DOHH2 (cell line): ENCODE measurements around the gene CCDC85B.

Experiments
- H3F3A ChIP-seq: fragments of 200-600 bp; sonication (generic), shearing (Covaris generic); 2 replicates; pipeline ENCODE4 v1.6.0; 2016; ENCODE audit warnings: antibody characterized with exemption, mild to moderate bottlenecking; ENCODE audit not compliant: control insufficient read depth, insufficient read depth
- H3K27ac ChIP-seq: fragments of 200-600 bp; sonication (generic); 2 replicates; pipeline ENCODE4 v1.5.1; 2014; ENCODE audit warnings: low read depth, mild to moderate bottlenecking, low read length, moderate library complexity
- H3K27me3 ChIP-seq: fragments of 200-600 bp; sonication (generic); 2 replicates; pipeline ENCODE4 v1.6.1; 2014; ENCODE audit warnings: mild to moderate bottlenecking, low read length, mixed read lengths; ENCODE audit not compliant: control insufficient read depth
- H3K36me3 ChIP-seq: fragments of 200-600 bp; sonication (generic); 2 replicates; pipeline ENCODE4 v1.6.1; 2014; ENCODE audit warnings: mild to moderate bottlenecking, low read length, moderate library complexity, mixed read lengths; ENCODE audit not compliant: control insufficient read depth
- H3K4me1 ChIP-seq: fragments of 200-600 bp; sonication (generic); 2 replicates; pipeline ENCODE4 v1.6.1; 2014; ENCODE audit warnings: mild to moderate bottlenecking, low read length, mixed read lengths; ENCODE audit not compliant: control insufficient read depth
- H3K4me2 ChIP-seq: fragments of 200-600 bp; sonication (generic); 2 replicates; pipeline ENCODE4 v1.6.0; 2014; ENCODE audit warnings: mild to moderate bottlenecking, low read length, moderate library complexity
- H3K4me3 ChIP-seq: fragments of 200-600 bp; sonication (generic); 2 replicates; pipeline ENCODE4 v1.5.1; 2014; ENCODE audit warnings: mild to moderate bottlenecking, low read length, mixed read lengths
- H3K79me2 ChIP-seq: fragments of 200-600 bp; sonication (generic); 2 replicates; pipeline ENCODE4 v1.6.1; 2014; ENCODE audit warnings: mild to moderate bottlenecking, low read length, mixed read lengths; ENCODE audit not compliant: control insufficient read depth
- H3K9me2 ChIP-seq: fragments of 200-600 bp; sonication (generic); replicated peaks from 2 replicates; pipeline ENCODE4 v1.6.1; 2014; ENCODE audit warnings: mild to moderate bottlenecking, low read length, mixed read lengths; ENCODE audit not compliant: control insufficient read depth
- H3K9me3 ChIP-seq: fragments of 200-600 bp; sonication (generic); 2 replicates; pipeline ENCODE4 v1.6.1; 2014; ENCODE audit warnings: antibody characterized with exemption, low read length, mixed read lengths; ENCODE audit not compliant: control insufficient read depth, insufficient read depth
- H4K20me1 ChIP-seq: fragments of 200-600 bp; sonication (generic); 2 replicates; pipeline ENCODE4 v1.6.0; 2014; ENCODE audit warnings: low read depth, mild to moderate bottlenecking, antibody characterized with exemption, low read length, moderate library complexity; ENCODE audit not compliant: control insufficient read depth, insufficient read depth
- CTCF ChIP-seq: fragments of 200-600 bp; sonication (generic); IDR thresholded peaks from one replicate; pipeline ENCODE4 v1.5.1; 2014; ENCODE audit warnings: antibody characterized with exemption, mild to moderate bottlenecking, low read depth, low read length; ENCODE audit not compliant: poor library complexity, severe bottlenecking
- EZH2phosphoT487 ChIP-seq: fragments of 200-600 bp; sonication (generic); IDR thresholded peaks from 2 replicates; pipeline ENCODE4 v1.6.1; 2017; ENCODE audit warnings: borderline replicate concordance, mild to moderate bottlenecking, antibody characterized with exemption, low read length, moderate library complexity, mixed read lengths

Gene CCDC85B

DNA sequence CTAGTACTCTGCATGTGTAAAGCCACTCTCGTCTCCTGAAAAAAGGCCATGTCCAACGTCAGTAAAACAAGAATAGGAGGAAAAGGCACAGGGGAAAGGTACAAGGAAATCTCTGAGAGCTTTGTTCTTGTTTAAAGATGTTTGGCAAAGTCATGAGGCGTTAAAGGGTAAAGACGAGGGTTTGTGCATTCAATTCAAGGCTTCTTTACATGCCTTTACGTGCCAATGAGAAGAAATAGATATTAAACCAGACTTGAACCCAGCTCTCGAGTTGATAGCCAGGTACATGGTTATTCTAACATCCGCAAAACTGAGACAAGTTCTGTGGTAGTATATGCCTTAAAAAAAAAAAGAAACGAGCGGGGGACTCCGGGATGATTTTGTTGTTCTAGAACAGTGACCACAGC is 31.8 kb upstream of the CCDC85B start:
- Histone ChIP-seq H3K9me3 (no peaks in the 10 kb centered on the region), H4K20me1 (peaks cover 20% of the 10 kb centered on the region), H3K4me1 (peaks cover 28% of the 10 kb centered on the region), H3F3A (peaks cover 19% of the 10 kb centered on the region), H3K36me3 (peaks cover 69% of the 10 kb centered on the region), H3K4me3 (peak overlapping the region; percentile 88), H3K79me2 (peaks cover 60% of the 10 kb centered on the region), H3K4me2 (peak overlapping the region; percentile 93), H3K27ac (peak overlapping the region; percentile 83), H3K27me3 (no peaks in the 10 kb centered on the region), H3K9me2 (no peaks in the 10 kb centered on the region)
- TF ChIP-seq EZH2phosphoT487 (no peak), CTCF (no peak)

DNA sequence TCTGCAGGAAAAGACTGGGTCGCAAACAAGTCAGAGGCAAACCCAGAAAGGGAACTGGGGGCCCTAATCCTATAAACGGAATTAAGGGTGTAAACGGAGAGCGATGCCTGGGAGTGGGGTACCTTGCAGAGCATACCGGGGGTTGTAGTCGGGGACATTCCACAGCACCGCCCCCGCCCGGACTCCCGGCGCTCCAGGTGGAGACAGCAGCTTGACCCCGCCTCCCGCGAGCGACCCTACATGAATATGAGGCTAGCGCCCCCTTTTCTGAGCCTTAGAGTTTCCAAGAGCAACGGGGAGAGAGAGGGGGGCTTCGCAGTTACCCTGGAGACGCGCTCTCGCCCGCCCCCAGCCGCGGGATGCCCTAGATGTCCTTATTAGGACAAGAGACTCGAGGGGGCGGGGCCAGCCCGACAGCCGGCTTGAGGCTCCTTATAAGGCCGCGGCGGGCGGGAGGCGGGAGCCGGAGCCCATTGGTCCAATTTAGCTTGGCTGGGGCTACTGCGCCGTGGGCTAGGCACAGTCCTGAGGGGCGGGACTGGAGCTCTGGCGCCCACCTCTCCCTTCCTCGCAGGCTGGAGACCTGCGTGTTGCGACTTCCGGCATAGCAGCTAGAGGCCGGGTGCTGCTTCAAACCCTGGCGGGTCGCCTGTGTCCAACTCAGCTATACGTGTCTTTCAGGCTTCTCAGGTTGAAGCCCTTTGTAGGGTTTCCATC is 31.2 kb upstream of the CCDC85B start:
- Histone ChIP-seq H4K20me1 (peaks cover 20% of the 10 kb centered on the region), H3K4me2 (peak overlapping the region; percentile 93), H3F3A (peaks cover 19% of the 10 kb centered on the region), H3K36me3 (peaks cover 69% of the 10 kb centered on the region), H3K4me3 (peak overlapping the region; percentile 88), H3K27ac (peak overlapping the region; percentile 83), H3K79me2 (peaks cover 58% of the 10 kb centered on the region), H3K9me3 (no peaks in the 10 kb centered on the region), H3K4me1 (peaks cover 28% of the 10 kb centered on the region), H3K27me3 (no peaks in the 10 kb centered on the region), H3K9me2 (no peaks in the 10 kb centered on the region)
- TF ChIP-seq EZH2phosphoT487, result no peak
- TF ChIP-seq CTCF, result no peak

GRCh38 chr11:65859812-65860277 is 30.6 kb upstream of the CCDC85B start:
- Histone ChIP-seq H3F3A (peaks cover 19% of the 10 kb centered on the region), H3K27me3 (no peaks in the 10 kb centered on the region), H3K36me3 (peaks cover 69% of the 10 kb centered on the region), H3K27ac (peak overlapping the region; percentile 83), H4K20me1 (peaks cover 20% of the 10 kb centered on the region), H3K79me2 (peaks cover 53% of the 10 kb centered on the region), H3K4me1 (peaks cover 28% of the 10 kb centered on the region), H3K4me2 (peak overlapping the region; percentile 93), H3K4me3 (peak overlapping the region; percentile 88), H3K9me3 (no peaks in the 10 kb centered on the region), H3K9me2 (no peaks in the 10 kb centered on the region)
- no peak for TF ChIP-seq EZH2phosphoT487
- no peak for TF ChIP-seq CTCF
